ENCODE measurements around the gene TTC6.
"Not testable (repeated sequence)": the region's sequence is repeated elsewhere in the genome, so short reads cannot be mapped to it uniquely, and the experiment has no call there.

Gene TTC6

GRCh38 chr14:37594971-37595808 lies at the start of gene TTC6, which contains the start of gene FOXA1:
TTC6 (plus strand) TSS chr14:37595629; CDS start chr14:37622065, 26,436 bp downstream.
FOXA1 (minus strand) TSS chr14:37595249; CDS start chr14:37594972, 277 bp downstream.
- DNase-seq: peak; percentile 79

DNA sequence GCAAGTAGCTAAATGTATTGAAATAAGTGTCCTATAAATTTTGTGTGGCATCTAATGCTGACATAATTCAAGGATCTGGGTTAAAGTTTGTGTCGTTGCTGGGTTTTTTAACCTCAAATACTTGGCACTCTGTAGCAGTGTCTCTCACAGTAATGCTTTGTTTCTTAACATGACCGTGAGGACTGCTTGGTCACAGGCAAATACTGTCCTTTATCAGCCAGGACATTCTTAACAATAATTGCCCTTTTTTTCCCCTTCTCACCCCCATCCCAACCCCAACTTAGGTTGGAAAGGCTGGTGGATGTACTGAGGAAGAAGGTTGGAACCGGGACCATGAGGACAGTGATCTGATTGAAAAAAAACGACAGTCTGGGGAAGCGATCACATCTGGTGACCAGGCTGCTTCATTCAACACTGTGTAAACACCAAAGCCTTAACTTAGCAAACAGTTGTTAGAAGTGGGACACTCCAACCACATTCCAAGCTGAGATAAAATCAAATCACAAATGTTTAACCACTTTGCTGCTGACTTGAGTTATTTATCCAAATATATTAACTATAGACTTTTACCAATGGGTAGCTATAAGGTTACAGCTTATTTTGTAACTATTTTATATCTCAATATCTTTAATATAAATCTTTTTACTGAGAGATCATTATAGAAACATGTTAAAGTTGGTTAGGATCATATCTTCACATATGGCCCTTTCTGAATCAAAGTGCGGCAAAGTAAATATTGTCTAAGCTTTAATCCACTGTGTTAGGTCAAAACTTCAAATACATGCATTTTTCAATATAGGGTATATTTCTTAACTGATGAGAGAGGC lies 48.6 kb upstream of the TTC6 start:
- peak; percentile 92 for DNase-seq

DNA sequence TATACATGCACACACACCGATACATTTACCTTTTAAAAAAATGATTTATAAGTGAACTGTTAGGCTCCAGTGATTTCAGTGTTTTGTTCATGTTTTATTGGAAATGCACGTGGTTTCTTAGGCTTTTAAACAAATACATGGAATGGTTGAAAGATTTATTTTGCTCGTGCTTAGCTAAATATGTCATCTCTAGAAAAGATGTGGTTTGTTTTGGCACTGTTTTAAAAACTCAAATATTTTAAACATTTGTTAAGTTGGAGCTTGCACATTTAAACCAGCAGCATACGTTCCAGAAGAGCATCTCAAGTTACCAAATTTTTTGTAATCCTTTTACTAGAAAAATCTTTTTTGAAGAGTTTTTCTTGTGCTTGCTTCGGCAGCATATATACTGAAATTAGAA lies 44.9 kb upstream of the TTC6 start:
- peak; percentile 38 for DNase-seq

DNA sequence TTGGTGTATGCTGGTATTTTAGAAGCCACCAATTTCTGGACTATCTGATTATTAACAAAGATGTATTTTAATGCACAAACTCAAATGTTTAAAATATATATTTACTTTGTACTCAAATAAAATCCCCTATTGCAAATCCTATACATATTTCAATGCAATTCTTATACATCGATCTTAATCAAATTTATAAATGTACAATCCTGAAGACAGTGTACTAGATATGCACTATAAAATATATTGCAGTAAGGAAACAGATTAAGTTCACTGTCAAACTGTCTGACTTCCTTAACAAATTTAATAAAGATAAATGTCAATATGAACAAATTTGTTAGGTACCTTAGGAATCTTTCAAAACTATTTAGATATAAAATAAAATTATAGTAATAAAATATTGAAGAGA lies 44.3 kb upstream of the TTC6 start:
- DNase-seq: no peak

DNA sequence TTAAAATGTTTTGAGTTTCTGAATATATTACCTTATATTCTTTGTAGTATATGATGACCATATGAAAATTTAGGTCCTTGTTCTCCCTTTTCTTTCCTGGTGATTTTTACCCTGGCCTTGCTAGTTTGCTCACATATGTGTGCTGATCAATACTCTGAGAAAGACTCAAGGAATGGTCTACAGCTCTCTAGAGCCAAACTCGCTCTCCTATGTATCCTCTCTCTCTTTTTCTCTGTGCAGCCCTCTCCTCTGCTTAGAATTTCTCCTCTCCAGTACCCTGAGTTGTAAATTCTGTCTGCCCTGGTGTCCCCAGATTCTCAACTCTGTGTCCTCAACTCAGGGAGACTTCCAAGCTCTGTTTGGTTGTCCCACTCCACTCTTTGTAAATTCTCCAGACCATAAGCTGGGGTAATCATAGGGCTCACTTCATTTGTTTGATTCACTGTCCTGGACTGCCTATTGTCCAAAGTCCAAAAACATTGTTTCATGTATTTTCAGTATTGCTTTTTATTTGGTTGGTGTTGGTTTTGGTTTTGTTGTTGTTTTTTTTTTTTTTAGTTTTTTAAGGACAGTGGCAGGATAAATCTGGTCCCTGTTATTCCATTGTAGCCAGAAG lies 41.4 kb upstream of the TTC6 start:
- no peak for DNase-seq

DNA sequence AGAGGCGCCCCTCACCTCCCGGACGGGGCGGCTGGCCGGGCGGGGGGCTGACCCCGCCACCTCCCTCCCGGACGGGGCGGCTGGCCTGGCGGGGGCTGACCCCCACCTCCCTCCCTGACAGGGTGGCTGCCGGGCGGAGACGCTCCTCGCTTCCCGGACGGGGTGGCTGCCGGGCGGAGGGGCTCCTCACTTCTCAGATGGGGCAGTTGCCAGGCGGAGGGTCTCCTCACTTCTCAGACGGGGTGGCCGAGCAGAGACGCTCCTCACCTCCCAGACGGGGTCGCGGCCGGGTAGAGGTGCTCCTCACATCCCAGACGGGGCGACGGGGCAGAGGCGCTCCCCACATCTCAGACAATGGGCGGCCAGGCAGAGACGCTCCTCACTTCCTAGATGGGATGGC lies 39.8 kb upstream of the TTC6 start:
- not testable (repeated sequence) for DNase-seq

GRCh38 chr14:37558740-37559139 lies 36.7 kb upstream of the TTC6 start:
- DNase-seq: no peak

GRCh38 chr14:37559386-37559785 lies 36.0 kb upstream of the TTC6 start:
- DNase-seq: no peak

DNA sequence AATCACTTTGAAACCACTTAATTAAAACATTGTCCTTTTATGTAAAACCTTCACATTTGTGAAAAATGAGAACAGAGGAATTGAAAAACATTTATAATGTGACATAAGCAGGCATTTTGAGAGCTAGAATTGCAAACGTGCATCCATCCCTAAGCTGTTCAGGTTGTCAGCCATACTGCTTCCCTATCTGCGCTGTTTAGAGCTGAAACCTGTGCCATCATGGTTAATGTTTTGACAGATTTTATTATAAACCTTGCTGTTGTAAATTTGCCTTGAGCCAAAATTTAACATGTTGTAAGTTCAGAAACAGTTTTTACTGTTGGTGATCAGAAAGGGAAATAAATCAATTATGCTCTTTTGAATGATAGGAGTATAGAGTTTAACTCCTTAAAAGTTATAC lies 32.2 kb upstream of the TTC6 start:
- no peak for DNase-seq

DNA sequence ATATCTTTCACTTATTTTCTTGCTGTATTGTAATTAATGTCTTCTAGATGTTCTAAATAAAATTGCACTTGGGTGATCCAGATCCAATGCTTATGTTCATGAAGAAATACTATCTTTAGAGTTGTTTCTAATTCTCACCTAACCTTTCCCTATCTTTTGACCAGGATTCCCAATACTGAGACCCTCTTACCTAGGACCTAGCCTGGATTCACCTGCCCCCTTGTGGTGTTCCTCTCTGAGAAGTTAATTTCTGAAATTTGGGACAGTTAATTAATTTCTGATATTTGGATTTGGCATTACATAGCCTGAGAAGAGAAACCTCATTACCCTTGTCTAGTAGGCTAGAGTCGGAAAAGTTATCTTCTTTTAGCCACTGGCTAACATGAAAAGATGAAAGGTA lies 29.9 kb upstream of the TTC6 start:
- DNase-seq: peak; percentile 52

DNA sequence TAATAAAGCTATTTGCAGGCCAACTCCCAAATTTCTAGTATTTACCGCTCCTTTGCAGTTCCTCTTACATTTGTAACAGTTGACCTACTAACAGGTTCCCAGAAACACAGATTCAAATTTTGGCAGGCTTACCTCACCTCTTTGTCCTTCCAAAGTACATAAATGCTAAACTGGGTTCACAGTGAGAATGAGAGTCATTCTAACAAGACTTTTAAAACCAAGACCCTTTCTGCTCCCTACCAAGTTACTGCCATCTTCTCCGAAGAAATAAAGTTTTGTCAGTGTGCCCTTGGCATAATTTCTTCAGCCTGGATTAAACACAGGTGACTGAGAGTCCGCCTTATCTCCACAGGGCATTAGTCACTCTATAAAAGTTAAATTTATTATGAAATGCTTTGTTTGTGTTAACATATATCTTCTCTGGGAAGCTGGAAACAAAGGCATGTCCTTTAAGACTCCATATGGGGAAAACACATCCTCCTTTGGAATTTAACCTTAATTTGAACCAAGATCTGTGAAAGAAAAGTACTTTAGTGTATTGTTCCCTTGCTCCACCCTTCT lies 28.5 kb upstream of the TTC6 start:
- DNase-seq: peak; percentile 13

DNA sequence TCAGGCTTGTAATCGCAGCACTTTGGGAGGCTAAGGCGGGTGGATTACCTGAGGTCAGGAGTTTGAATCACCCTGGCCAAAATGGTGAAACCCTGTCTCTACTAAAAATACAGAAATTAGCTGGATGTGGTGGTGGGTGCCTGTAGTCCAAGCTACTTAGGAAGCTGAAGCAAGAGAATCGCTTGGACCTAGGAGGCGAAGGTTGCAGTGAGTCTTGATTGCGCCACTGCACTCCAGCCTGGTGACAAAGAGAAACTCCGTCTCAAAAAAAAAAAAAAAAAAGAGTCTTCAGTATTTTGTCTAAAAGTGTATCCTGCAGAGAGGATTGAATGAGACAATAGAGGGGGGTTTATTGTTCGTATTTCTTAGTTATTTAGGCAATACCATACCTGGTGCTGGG lies 25.7 kb upstream of the TTC6 start:
- DNase-seq: no peak

DNA sequence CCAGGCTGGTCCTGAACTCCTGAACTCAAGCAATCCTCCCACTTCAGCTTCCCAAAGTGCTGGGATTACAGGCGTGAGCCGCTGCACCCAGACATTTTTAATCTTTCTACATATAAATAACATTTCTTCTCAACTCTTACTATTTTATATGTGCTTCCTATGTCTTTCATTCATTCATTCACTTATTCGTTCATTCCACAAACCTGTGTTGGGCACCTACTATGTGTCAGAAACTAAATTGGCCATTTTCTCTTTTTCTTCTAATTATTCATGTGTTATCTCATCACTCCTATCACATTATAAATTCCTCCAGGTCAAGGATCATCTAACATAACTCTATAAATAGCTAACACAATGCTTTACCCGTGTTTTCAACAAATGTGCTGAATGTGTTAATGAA lies 24.0 kb upstream of the TTC6 start:
- DNase-seq: no peak

- DNase-seq: no peak
Observed at GRCh38 chr14:37573356-37573755, 22.1 kb upstream of the TTC6 start.

DNA sequence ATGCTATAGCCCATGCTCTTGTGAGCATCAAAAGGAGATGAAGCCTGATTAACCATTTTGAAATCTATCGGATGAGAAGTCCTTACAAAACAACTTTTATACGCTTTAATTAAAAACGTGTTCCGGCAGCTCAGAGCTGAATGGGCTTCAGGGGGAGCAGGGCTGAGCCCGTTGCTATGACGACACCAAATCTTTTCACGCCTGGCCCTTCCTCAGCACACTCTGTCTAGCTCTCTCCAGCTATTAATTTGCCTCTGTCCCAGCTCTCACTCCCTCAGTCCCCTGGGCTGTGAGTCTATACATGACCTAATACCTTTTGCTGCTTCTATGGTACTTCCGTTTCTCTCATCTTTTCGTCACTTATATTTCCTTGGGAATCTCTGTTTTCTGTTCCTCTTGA lies 16.2 kb upstream of the TTC6 start:
- DNase-seq: no peak

GRCh38 chr14:37580146-37580545 lies 15.3 kb upstream of the TTC6 start:
- DNase-seq: no peak

GRCh38 chr14:37583358-37584210 lies 11.8 kb upstream of the TTC6 start:
- DNase-seq: peak; percentile 64

GRCh38 chr14:37584211-37585100 lies 11.0 kb upstream of the TTC6 start:
- no peak for DNase-seq

DNA sequence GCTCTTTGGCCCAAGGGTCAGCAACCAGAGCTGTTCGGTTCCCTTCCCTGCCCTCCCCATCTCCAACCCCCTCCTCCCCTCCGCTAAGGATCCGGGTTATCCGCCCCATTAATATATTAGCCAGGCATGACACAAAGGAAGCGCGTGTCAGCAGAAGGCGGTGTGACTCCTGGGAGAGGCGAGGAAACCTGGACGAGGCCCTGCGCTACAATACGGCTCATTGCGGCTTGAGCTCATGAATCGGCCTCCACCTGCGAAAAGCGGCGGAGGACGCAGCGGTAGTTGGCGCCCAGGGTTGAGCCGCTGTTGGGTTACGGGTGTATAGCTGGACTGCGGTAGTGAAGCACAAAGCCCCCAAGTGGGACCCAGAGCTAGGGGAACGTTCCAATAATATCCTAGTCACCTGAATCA lies 10.3 kb upstream of the TTC6 start:
- no peak for DNase-seq

DNA sequence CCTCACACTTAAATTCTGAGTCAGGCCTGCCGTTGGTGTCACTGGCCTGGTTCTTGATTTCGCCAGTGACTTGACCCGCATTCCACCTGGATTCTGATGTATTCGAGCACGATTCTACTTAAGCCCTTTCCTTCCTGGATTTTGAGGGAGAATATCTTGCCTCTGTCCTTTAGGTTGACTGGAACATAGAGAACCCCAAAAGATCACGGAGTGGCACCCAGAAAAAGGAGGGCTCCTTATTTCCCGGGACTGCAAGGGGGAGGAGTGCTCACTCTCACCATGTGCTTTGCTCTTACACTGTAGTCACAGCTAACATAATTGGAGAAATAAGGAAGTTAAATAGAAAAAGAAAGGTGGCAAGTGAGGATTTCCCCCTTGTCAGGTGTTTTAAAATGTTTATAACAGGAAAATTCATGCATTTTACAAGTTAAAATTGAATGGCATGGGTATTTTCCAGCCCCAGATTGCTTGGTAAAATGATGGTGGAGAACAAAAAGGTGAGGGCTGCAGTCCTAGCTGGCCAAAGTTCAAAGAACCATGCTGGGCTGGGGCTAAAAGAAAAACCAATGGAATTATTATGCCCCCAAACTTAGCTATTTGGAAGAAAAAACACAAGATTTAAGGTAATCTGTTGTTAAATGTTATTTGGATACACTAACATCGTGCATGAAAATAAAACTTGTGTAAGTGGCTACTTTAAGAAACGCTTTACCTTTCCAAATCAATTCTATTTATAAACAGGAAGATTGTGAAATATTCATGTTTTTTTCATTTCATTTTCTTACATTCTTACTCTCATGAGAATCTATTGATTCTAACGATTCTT lies 9.2 kb upstream of the TTC6 start:
- peak; percentile 37 for DNase-seq

All from SHP77 treated with DMSO at 0.1 percent for 48 hours (cell line).